Endothelial cell of hepatic sinusoid (primary cell): ENCODE results near the gene ATXN2L.
"Not testable (repeated sequence)": the region's sequence is repeated elsewhere in the genome, so short reads cannot be mapped to it uniquely, and the experiment has no call there.

ENCODE experiments used
- in situ Hi-C: cut with HindIII; loops from 2 replicates; pipeline ENCODE4 v1.10.0; 2017; ENCODE audit warnings: low sequenced_read_pairs

Gene ATXN2L

DNA sequence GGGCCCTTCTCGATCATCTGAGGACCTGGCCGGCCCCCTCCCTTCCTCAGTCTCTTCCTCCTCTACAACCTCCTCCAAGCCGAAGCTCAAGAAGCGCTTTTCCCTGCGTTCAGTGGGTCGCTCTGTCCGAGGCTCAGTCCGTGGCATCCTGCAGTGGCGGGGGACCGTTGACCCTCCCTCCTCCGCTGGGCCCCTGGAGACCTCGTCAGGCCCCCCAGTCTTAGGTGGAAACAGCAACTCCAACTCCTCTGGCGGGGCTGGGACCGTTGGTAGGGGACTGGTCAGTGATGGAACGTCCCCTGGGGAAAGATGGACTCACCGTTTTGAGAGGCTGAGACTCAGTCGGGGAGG lies 43.6 kb downstream of the ATXN2L start:
- in situ Hi-C loops, result no loop called here

DNA sequence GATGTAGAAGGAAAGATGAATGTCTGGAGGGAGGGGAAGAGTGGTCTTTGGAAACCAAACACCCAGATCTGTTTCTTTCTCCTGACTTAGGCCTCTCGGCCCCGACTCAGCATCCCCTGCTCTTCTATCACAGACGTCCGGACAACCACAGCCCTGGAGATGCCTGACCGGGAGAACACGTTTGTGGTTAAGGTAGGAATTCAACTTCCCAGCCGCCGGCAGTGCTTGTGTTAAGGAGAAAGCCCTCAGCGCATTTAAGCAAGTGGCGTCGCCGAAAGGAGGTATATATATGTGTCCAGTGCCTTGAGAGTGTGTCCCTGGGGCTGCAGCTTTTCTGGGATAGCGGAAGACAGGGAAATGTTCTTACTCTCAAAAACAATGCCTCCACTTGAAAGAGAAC lies 44.4 kb downstream of the ATXN2L start:
- in situ Hi-C loops, result no loop called here

DNA sequence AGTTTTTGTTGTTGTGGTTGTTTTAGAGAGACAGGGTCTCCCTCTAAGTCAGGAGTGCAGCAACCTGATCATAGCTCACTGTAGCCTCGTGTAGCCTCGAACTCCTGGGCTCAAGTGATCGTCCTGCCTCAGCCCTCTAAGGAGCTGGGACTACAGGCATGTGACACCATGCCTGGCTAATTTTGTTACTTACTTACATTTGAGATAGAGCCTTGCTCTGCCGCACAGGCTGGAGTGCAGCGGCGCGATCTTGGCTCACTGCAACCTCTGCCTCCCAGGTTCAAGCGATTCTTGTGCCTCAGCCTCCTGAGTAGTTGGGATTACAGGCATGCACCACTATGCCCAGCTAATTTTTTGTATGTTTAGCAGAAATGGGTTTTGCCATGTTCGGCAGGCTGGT lies 44.8 kb downstream of the ATXN2L start:
- in situ Hi-C loops, result not testable (repeated sequence)

DNA sequence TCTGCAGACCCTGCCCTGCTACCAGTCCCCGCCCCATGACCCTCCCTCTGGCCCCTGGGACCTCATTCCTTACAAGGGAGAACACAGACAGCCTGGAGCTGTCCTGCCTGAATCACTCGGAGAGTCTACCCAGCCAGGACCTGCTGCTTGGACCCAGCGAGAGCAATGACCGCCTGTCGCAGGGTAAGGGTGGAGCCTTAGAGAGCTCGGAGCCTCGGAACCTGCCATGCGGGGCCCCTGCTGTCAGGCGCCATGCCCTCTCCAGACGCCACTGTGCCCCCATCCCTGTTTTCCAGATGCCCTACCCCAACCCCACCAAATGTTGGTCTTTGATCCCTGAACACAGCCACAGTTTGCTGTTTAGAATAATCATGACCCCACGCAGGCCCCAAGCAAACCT lies 46.4 kb downstream of the ATXN2L start:
- in situ Hi-C loops, result no loop called here

DNA sequence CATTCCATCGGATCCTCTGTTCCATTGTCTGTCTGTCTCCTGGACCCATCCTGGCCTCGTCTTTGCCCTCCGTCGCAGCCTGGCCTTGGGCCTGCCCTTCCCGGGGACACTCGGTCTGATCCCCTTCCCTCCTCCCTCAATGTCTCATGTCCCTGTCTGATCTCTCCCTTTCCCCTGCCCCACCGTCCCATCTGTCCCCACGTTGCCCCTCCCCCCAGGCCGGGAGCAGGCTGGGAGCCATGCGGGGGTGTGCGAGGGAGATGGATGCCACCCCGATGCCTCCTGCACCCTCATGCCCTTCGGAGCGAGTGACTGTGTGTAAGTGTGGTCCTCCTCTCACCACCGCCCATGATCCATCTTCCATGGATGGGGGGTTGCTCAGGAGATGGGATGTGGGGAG lies 50.2 kb downstream of the ATXN2L start:
- in situ Hi-C loops, result loop anchor here (10.0 kb wide), 1 partner anchor 348 kb away; no protein-coding TSS in a partner anchor

DNA sequence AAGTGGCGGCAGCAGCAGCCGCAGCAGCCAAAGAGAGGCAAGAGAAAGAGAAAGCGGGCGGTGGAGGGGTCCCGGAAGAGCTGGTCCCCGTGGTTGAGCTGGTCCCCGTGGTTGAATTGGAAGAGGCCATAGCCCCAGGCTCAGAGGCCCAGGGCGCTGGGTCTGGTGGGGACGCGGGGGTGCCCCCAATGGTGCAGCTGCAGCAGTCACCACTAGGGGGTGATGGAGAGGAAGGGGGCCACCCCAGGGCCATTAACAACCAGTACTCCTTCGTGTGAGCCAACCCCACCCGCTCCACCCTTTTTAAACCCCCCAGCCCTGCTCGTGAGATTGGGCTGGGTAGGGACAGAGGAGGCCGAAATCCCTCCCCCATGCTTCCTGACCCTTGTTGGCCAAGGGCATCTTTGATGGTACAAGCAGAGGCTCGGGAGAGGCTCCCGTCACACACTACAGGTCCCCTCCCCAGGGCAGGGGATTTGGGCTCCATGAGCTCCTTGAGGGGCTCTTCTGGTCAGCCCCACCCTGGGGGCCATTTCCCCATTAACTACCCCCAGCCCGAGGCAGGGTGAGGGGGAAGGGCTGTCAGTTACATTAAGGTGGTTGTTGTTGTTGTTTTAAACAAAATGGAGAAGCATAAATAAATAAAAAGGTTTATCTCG lies 50.9 kb downstream of the ATXN2L start:
- in situ Hi-C loops, result loop anchor here (10.0 kb wide), 1 partner anchor 349 kb away; no protein-coding TSS in a partner anchor

DNA sequence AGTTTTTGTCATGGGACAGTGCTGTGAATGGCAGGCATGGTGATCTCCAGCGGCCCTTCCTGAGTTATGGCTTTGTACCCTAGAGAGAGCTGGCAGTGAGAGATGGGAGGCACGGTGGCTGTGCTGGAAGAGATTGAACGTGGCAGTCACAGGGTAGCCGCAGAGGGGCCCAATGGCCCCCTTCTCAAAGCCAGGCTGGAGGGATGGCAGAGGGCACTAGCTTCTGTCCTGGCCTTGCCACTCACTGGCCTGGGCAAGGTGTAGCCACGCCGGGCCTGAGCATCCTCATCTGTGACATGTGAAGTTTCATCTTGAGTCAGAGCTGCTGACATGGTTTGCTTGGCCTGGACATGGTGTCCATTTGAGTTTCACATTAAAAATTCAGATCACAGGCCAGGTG lies 51.6 kb downstream of the ATXN2L start:
- in situ Hi-C loops, result loop anchor here (10.0 kb wide), 1 partner anchor 350 kb away; no protein-coding TSS in a partner anchor

DNA sequence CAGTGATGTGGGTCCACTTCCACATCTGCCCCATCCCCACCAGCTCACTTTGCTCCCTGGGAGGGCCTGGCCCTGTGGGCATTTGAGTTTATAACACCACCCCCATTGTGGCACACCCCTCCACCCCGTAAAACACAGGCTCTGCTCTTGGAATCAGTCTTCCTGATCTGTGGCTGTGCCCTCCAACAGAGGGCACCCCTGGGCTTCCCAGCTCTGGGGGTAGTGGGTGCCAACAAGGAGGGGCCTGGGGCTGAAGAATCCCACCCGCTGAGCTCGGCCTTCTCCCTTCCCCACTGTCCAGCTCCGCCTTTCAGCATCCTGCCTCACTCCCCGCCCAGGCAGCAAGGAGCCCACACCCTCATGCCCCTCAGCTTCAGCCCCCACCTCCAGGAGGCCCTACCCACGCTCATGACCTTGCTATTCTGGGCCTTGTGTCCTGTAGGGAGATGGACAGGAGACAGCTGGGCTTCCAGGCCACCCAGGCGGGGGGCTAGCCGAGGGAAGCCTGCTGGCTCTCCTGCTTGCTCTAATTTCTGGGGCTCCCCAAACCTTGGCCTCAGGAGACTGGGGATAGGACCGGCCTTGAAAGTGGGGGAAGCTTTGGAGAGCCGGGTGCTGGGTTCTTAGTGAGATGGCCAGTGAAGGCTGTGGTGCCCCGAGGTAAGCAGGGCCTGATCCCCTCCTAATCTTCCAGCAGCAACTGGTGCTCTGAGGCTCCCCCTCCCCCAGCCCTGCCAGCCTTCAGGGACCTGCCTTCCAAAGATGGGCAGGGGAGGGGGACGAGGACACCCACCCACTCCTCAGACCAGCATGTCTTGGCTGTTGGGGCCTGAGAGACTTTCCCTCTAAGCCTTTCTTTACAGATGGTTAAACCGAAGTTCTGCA lies 52.6 kb downstream of the ATXN2L start:
- in situ Hi-C loops, result loop anchor here (5.0 to 10.0 kb wide), 2 partner anchors 87 to 351 kb away; no protein-coding TSS in a partner anchor

DNA sequence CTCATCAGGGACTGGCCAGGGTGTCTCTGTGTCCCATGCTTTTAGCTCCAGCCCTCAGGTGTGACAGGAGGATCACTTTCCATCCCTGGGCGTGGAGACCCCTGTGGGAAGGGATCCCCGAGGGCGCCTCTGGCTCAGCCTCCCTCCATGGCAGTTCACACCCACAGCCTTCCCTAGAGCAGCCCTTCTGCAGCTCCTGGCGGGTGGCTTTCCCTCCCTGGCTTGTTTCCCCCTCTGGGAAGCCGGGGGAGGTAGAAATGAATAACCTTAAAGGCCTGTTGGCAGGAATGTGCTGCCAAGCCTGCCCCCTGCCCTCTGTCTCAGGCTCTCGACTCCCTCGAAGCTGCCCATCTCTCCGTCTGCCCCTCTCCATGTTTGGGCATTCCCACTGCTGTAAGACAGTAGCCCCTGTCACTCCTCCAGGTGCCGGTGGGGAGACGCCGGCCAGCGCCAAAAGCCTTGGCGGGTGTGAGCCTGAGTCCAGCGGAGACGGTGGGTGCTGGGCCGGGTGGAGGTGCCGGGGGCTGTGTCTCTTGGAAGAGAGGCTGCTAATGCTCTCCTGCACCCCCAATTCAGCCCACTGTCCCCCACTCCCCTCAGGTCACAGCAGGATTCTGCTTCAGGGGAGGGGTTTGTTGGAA lies 53.3 kb downstream of the ATXN2L start:
- in situ Hi-C loops, result loop anchor here (5.0 to 10.0 kb wide), 2 partner anchors 86 to 351 kb away; no protein-coding TSS in a partner anchor

DNA sequence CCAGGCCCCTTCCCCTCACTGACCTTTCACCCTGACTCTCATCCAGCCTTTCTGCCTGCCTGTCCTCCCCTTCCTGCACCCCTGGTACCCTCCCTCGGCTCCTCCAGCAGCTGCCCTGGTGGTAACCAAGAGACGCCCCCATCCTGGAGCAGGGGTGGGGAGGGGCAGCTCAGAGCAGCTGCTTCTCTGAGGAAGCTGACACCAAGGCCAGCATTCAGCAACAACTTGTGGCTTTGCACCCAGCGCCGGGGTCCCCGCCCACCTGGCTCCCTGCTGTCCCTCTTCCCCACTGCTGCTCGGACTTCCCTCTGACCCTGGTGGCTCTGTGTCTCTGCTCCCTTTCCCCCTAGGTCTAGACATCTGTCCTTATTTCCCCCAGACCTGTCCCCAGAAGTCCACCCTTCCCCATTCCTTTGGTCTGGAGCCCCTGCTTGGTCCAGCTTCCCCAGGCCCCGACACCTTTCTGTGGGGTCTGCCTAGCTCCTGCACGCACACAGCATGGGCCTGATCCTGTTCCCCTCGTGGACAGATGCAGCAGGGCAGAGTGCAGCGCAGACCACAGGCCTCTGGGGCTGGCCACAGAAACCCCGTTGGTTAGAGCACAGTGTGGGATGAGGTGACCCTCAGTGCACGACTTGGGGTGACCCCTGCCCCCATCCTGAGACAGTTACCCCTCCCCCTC lies 54.3 kb downstream of the ATXN2L start:
- in situ Hi-C loops, result loop anchor here (5.0 to 10.0 kb wide), 2 partner anchors 85 to 352 kb away; no protein-coding TSS in a partner anchor

DNA sequence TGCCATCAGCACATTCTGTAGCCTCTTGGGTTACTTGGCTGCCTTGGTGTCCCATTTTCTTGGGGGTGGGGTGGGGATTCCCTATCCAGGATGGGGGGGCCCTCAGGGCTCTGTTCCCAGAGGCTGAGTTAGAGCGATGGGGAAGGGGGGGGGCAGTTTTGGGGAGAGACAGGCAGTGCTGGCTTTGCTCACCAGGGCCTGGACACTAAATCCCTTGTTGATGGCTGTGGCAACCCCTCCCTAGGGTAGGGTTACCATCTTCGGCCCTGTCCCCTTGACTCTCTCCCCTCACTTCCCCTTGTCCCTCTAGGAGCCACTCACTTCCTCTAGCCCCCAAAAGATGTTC lies 54.8 kb downstream of the ATXN2L start:
- in situ Hi-C loops, result loop anchor here (5.0 to 10.0 kb wide), 2 partner anchors 85 to 353 kb away; no protein-coding TSS in a partner anchor

DNA sequence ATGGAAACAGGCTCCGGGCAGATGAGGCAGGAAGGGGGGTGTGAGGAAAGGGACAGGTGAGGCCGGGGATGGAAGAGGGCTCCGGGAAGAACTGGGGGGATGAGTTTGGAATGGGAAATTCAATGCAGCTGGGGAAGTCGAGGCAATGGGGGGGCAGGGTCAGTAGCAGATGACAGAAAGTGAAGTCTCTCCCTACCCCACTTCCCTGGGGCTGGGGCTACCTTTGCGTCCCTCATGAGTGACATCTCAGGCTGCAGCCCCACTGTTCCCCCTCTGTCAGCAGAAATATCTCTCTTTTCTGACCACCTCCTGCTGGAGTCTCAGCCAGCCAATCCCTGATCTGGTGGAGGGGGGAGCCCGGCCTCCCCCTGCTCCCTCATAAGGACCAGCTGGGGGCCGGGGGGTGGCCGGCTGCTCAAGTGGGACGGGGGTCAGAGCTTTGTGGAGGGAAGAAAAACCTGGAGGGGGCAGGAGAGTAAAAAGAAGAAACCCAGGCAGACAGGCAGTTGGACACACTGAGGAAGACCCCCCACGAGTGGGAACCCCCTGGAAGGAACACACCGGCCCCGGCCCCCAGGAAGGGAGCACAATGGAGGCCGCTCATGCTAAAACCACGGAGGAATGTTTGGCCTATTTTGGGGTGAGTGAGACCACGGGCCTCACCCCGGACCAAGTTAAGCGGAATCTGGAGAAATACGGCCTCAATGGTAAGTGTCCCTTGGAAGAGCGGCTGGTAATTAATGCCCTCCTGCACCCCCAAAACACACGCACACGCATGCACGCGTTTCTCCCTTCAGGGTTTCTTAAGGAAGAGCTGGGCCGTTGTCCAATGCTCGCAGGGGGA lies 55.5 kb downstream of the ATXN2L start, which contains the start of gene ATP2A1:
TSS of gene ATP2A1 (plus strand) at position 406 of the 844 bp plus-strand sequence. CDS start at position 590, 184 bp downstream.
- in situ Hi-C loops, result loop anchor here (5.0 to 10.0 kb wide), 2 partner anchors 84 to 354 kb away; no protein-coding TSS in a partner anchor

DNA sequence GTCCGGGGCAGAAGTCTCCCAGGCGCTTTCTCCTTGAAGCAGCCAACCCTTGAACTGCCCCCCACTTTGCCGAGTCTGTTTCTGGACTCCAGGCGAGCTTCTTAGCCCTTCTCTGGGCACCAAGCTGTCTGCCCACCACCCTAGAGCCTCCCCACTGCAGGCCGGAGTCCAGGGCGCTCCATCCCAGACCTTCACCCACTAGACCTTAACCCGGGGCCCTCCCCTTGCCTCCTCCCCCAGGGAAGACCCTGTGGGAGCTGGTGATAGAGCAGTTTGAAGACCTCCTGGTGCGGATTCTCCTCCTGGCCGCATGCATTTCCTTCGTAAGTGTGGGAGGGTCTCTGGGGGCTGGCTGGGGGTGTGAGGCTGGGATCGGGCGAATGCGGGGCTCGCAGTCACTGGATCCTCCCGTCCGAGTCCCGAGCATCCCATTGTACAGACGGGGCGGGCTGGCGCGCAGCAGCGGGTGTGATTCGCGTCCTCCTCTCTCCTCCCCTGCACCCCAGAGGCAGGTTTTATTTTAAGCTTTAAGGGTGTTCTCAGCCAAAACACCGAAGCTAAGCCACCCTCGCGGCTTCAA lies 56.6 kb downstream of the ATXN2L start:
- in situ Hi-C loops, result loop anchor here (5.0 to 10.0 kb wide), 2 partner anchors 83 to 355 kb away; no protein-coding TSS in a partner anchor

DNA sequence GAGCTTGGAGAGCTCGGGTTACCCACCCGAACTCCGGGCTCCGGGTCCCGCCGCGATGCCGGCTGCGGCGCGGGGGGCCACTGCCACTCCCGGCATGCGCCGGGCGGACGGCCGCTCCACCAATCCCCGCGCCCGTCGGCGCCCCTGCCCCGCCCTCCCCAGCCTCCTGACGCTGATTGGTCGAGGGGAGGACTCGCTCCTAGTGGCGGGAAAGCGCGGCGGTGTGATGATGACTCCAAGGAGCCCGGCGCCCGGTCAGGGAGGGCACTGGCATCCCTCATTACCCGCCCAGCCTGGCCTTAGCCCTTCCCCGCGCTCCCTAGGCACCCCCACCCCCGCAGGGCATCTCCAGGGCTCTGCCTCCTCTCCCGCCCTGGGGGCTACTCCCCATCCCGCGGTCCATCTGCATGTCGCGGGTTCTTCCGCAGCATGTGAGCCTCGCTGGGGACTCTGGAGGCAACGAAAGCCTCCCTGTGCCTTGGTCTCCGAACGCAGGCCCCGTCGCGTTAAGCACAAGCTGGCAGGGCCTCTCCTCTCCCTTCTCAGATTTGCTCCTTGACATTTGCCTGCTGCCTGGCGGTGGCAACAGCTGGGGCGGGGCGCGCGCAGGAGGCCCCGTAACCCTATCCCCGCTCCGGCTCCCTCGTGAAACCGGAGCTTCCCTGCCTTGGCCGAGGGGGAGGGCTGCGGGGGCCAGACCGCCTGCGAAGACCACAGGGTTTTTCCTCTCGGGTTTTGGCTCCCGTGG lies 57.2 kb downstream of the ATXN2L start:
- in situ Hi-C loops, result loop anchor here (5.0 to 10.0 kb wide), 2 partner anchors 82 to 355 kb away; no protein-coding TSS in a partner anchor

DNA sequence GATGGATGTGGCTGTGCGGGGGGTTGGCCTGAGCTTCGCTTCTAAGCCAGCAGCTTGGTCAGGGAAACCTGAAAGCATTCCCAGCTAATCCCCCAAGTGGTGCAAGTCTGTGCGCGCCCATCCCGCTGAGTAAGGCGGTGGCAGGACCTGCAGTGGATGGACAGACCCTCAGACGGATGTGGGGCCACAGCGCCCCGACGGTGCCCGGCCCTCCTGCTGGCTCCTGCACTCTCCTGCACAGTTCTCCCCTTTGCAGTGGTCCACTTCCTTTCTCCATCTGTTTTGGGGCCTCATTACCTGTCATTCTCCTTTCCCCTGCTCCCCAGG lies 57.8 kb downstream of the ATXN2L start:
- in situ Hi-C loops, result no loop called here

DNA sequence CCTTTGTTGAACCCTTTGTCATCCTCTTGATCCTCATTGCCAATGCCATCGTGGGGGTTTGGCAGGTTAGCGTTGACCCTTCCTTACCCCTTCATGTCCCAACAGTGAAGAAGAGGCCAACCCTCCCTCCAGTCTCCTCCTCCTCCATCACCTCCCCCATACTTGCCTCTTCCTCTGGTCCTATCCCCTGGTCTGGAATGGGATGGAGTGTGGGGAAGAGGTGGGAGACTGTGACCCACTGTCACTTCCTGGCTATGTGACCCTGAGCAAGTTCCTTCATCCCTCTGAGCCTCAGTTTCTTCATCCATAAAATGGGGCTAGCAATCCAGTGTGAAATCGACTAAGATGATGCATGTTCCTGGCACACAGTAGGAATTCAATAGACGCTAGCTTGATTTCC lies 58.2 kb downstream of the ATXN2L start:
- in situ Hi-C loops, result no loop called here

DNA sequence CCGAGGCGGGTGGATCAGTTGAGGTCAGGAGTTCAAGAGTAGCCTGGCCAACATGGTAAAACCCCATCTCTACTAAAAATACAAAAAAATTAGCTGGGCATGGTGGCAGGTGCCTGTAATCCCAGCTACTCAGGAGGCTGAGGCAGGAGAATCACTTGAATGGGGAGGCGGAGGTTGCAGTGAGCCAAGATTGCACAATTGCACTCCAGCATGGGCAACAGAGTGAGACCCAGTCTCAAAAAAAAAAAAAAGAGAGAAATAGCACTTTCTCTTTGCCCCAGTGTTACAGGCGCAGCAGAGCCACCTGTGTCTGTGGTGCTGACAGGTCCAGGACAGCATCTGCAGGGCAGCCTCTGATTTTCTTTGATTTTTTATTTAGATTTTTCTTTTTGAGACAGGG lies 58.8 kb downstream of the ATXN2L start:
- in situ Hi-C loops, result not testable (repeated sequence)

DNA sequence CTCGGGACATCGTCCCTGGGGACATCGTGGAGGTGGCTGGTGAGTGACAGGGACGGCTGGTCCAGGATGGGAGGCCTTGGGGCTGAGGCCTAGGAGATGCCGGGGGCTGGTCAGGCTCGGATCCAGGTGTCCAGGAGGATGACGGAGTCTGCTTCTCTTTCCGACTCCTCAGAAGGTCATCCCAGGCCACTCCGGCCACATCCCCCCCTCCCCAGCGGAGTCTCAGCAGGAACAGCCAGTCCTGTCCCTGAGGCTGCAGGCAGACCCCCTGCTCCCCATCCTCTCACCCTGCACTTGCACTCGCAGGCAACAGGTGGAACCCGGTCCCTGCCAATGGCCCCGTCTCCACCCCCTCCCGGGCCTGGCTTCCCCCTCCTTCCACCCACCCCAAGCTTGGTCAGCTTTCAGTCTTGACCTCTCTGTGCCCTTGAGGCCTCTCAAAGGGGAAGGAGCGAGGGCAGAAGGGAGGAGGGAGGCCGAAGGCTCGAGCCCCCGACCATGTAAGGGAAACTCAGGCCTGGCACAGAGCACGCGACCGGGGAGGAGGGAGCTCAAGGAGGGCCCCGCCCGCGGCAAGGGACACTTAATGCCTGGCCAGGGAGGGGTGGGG lies 59.9 kb downstream of the ATXN2L start:
- in situ Hi-C loops, result no loop called here
